D341Med (cell line): Measurements from ENCODE around the gene UQCC2.

Experiments
- DNase-seq: peaks from one replicate; pipeline ENCODE4 v3.0.0; 2012; ENCODE audit warnings: low spot score

UQCC2 gene

DNA sequence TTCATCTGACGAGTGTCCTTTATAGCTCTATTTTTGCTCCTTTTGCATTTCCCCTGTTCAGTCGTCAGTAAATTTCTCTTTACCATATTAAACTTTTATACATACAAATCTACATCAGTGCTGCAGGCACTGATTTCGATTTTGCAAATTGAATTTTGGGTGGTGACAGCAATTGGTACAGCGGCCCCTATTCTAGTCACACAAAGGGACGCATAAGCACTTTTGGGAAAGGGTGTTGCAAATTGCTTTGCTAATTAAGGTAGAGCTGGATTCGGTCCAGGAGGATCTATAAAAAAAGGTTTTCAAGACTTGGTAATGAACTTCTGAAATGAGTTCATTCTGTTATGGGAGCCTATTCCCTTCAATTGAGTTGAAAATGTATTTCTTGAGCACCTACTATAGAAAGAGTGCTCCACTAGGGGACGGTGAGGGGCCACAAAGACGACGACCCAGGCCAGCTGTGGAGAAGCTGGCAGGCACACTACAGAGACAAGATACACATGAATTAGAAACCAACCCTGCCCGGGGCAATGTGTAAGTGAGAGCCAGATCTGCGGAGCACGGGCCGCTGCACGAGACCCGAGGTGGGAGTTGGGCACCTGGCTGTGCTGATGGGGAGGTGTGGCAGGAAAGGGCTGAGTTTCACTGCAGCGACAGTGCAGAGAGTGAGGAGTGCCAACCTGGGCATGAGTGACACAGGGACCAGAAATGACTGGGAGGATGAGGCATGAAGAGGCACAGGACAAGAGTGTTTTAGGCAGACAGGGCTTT lies 5.4 kb downstream of the UQCC2 start:
- DNase-seq = no peak

DNA sequence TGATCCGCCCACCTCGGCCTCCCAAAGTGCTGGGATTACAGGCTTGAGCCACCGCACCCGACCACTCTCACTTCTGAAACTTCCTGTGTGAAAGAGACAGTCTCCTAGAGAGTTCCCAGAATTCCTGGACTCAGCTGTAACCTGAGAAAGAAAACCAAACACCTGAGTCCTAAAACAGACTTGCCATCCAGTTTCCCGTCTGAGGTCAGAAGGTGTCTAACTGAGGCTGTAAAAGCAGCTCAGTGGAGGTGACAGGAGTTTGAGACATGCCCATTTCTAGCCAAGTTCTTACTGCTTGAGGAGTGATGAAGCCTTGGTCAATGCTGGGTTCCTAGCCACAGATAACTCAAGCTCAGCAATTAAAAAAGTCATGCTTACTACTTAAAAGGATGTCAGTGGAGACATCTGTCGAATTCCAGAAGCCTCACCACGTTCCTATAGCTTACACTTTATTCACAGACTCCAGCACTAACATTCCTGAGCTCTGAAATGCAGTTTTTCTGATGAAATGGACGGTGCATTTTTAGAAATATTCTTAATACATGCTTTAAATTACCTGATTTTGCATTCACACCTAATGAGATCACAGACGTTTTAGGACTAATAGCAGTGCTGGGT lies 6.1 kb downstream of the UQCC2 start:
- no peak for DNase-seq

DNA sequence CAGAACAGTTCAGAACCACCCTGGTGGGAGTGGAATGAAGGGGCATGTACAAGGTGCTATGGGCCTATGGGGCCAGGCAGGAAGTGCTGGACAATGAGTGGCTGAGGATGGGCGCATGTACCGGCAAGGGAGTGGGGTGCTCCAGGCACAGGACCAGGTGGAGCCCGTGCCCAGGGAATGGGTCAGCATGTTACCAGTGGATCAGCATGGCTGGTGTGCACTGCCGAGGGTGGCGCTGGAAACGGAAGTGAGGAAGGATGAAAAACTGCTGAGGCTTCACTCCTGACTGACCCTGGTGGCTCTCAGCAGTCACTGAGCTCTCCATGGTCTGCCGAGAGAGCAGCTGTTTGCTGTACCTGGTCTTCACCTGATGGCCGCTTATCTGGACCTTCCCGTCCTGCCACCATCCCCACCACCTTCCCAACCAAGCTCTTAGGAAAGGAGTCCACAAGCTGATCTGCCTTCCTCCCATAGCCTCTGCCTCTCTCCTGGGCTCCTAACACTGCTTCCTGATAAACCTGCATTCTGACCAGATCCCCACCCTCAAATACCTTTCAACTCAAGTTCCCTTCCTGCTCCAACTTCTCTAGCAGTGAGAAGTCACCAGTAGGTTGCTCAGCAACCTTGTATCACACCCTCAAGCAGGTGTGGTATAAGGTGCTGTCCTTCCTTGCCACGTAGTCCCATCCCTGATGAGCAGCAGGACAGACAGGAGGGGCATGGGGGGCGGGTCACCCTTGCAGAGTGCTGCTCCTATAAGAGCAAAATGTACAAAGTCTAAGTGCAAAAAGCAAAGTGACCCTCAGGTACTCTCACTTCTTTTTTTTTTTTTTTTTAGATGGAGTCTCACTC lies 7.1 kb downstream of the UQCC2 start:
- DNase-seq = no peak

DNA sequence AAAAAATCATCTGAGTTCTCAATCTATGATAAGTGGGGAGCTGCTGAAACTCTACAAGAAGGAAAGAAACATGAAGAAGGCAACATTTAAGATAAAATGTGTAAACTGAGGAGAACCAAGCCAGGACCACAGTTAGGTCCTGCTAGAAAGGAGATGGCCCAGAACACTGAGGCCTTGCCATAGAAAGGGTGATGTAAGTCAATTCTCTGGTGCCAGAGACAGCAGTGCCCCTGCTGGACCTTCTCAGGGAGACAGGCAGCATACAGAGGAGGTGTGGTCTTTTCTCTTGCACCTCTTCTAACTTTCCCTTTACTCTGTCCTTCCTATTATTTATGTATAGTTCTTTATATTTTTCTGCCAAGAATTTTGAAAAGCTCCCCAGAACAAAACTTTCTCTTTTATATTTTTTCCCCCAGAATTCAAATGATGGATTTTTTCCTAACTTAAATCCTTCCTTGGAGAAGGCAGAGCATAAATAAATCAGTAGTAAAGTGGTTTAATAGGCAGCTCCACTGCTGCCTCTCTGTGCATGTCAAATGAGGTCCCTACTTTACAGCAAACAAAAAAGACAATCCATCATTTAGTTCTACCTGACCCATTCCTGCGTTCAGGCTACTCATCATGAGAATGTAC lies 9.0 kb downstream of the UQCC2 start:
- DNase-seq = peak; percentile 65

DNA sequence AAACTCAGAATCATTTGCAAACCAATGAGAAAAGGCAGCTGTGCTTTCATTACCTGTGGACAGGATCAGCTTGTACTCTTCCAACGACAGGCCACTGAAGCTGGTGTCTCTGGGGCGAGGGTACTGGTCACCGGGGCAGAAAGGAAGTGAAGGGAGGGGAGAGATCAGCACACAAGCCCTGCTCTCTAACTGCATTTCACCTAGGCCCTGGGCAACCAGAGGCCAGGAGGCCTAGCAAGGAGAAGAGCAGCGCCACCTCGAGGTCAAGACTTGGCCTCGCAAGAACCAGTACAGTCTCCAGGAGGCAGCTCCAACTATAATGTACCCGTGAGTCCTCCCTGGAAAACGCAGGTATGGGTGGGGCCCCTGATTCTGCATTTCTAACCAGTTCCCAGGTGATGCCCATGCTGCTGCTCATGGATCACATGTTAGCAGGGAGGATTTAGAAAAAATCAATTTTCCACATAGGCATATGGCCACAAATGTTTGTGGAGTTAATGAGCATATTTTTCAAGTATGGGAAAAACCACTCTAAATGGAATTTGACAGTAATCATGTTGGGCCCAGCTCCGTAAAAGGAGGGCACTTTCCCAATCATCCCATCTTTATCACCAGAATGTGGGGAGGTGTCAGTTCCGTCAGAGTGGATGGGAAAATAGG lies 11.0 kb downstream of the UQCC2 start:
- DNase-seq = peak; percentile 80

DNA sequence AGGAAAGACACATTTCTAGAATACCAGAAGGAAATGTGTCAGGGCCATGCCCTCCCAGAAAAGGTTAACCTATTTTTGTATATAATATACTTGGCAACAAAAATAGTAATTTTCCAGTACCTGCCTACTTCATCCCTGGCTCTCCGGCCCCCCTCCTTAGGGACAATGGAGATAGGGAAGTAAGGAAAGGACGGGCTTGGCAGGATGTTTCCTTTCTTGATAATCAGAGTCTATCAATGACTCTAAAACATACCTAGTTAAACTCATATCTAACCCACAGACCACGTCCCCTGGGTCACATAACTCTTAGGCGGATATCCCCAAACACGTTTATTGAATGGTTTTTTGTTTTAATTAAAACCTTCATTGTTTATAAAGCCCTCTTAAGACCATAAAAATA lies 11.8 kb downstream of the UQCC2 start:
- no peak for DNase-seq

DNA sequence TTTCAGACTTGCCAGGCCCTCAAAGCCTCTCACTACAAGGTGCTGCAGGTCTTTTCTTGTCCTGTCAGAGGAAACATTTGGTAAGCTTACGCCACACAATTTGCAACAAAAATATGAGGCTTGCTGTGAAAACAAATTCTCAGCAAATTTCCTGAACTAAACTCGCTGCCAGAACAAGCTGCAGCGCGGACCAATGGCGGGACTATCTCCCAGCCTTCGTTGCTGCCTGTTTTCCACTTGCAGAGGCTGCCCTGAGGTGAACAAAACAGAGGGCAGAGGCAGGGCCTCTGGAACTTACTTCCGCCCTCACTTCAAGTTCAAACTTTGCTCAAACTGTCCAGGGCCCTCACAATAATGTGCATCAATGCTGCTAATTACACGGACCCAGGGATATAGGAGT lies 12.4 kb downstream of the UQCC2 start:
- no peak for DNase-seq

DNA sequence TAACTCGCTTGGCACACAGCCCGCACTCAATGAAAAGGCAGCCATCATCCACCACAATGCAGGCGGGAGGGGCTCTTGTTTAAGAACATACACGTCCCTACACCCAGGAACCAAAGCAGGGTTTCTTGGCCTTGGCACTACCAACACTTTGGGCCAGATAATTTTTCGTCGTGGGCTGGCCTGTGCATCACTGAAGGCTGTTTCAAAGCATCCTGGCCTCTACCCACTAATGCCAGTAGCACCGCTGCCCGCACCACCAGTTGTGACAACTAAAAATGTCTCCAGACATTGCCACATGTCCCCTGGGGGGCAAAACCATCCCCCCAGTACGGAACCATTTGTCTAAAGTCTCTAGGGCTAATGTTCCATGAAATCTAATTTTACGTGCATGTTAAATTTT lies 13.0 kb downstream of the UQCC2 start:
- no peak for DNase-seq

DNA sequence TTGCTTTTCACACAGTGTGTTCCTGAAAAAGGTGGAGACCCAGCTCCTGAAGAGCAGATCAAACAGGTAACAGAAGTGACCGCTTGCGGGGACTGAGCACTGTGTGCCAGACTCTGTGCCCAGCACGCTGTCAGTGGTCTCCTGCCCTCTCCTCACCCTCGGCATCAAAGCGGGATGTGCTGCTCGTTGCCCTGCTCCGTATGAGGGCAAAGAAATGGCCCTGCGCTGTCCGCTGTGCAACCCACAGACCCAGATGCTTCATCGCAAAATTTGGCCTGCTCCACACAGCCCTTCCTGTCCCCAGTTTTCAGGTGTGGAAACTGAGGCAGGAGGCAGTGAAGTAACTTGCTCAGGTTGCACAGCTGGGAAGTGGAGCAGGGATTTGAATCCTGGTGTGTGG lies 13.7 kb downstream of the UQCC2 start:
- no peak for DNase-seq

DNA sequence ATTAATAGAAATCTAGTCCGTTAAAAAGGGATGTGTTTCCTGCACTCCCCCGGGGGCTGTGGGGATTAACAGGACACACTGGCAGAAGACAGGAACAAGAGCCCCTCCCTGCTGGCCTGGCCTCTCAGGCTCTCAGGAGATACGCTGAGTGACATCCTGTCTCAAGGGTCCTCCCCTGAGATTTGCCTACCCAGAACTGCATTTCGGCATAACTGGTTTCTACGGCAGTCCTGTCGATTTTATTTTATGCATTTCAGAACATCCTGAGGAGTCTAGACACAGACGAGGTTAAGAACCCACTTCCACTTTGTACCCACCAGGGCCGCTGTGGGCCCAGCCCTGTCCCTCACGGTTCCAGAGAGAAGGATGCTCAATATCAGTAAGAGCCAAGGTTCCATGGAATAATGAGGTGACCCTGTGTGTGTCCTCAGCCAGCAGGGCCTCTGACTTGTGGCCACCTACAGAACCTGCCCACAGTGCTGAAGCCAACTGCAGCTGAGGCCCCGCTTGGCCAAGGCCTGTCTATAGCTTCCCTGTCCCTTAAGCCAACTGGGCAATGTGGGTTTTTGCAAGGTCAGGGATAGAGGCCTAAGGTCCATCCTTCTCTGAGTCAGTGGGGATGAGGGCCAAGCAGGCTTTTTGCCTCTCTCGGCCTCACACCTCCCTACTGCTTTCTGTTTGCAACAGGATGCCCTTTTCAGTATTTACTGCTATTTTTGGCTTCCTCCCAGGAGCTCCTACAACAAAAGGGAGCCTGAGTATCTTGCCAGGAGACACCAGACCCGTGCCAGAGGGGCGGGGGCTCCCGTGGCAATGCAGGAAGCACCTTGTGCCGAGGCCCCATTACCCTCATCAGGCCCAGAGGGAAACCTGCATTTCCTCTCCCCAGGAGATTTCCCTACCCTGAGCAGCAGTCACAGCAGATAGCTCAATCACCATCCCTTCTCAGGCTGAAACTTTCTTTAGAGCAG lies 14.7 kb downstream of the UQCC2 start:
- DNase-seq = peak; percentile 54

DNA sequence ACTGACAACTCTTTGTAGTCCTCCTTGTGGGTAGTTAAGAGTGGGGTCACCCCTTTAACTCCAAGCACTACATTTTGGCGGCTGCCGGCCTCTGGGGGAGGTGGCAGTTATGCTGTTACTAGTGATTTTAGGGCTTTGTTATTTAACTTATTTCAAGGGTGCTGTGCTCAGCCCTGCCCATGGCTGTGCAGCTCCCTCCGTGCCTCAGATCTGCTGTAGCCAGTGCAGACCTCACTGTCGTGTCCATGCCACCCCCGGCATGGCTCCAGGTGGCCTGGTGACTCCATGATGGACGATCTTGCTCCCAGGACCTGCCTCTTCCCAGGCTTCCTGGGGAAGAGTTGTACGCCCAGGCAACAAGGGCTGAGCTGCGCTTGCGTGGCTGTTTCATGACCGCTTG lies 15.4 kb downstream of the UQCC2 start:
- peak; percentile 33 for DNase-seq

DNA sequence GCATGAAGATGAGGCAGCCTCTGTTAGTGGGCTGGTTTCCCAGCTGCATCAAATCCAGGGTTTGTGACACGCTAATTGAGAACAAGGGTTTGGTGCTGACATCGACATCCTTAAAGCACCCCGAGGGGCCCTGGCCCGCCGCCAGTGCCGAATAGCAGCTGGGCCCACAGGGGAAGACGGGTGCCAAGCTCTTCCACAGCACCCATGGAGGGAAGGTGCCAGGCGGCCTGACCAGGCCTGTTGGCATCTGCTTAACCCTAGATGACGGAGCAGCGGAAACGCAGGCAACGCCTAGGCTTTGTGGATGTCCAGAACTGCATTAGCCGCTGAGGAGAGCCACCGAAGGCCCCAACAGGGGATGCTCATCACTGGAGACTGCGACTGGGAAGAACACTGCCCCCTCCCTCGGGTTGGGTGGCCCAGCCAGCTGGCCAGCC lies 16.0 kb downstream of the UQCC2 start:
- peak; percentile 29 for DNase-seq

DNA sequence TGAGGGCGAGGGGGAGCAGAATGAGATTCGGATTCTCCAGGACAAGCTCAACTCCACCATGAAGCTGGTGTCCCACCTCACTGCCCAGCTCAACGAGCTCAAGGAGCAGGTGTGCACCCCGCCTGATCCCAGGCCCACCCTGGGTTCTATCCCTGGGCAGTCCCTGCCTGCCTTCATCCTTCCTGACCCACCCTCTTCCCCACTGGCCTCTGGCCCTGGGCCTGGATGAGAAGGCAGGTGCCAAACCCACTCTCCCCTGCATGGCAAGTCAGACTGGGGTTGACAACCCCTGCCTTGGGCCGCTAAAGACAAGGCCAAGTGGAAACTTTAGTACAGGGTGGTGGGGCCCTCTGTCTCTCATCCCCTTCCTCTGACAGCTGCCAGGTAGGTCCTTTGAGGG lies 16.5 kb downstream of the UQCC2 start:
- DNase-seq = peak; percentile 38

DNA sequence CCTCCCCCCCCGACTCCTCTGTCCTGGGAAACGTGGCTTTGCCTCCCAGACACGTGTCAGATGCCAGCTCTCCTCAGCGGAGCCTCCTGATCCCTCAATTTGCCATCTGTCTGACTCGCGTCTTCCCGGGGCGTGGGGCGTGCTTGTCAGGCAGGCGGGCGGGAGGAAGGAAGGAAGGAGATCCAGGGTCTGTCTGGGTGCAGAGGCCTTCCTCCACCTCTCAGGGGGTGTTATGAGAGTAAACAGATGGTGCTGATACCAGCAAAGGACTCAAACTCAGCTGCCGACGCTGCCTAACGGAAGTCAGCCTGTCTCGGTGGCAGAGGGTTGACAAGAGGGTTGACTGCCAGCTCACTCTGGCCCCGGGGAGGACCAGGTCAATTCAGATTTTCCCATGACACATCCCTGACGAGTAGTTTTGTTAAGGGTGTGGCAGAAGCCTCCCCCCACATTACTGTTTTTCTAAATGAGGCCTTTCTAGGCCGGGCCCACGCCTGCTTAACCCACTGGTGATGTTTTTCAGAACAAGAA lies 17.0 kb downstream of the UQCC2 start:
- peak; percentile 90 for DNase-seq

DNA sequence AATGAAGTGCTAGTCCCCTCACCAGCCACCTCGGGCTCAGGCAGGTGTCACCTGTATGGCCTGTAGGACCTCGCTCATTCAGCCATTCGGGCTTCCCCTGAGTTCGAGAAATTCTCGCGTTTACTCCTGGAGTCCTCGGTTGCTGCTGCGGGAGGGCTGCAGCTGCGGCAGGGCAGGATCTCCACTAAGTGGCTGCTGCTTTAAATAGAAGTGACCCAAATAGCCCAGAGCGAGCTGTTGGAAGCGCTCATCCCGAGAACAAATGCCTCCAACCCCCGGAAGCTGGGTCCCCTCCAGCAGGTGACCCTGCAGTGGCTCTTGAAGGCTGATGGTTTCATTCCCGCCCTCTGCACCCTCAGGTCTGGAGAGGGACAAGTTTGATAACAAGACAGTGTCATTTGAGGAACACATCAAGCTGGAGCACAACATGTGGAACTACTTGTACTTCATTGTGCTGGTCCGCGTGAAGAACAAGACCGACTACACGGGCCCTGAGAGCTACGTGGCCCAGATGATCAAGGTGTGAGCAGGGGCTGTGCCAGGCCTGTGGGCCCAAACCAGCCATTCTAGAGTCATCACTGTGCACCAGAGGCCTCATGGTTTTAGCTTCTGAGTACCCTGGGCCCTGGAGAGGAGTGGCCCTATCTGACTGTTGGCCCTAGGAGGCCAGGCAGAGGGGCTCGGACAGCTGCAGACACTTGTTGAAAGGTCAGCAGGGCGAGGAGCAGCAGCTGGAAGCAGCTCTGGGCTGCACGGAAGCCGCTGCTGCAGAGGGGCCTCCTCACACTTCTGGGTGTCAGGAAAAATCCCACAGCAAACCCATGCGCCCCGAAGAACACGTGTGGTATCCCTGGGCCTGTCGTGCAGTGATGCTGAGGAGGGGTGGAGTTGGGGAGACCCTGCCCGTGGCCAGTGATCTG lies 18.1 kb downstream of the UQCC2 start:
- DNase-seq = peak; percentile 46

DNA sequence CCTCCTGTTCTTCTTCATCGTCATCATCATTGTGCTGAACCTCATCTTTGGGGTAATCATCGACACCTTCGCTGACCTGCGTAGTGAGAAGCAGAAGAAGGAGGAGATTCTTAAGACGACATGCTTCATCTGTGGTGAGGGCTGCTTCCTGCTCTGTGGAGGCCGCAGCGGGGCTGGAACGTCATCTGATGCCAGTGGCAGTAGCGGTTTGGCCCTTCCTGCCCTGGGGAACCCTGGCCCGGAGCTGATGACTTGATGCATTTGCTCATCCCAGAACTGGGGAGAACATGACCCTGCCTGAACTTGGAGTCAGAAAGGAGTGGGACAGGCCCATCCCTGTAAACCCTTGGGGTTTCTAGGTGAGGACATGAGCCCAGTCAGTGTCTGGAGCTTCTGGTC lies 18.7 kb downstream of the UQCC2 start:
- DNase-seq = no peak

DNA sequence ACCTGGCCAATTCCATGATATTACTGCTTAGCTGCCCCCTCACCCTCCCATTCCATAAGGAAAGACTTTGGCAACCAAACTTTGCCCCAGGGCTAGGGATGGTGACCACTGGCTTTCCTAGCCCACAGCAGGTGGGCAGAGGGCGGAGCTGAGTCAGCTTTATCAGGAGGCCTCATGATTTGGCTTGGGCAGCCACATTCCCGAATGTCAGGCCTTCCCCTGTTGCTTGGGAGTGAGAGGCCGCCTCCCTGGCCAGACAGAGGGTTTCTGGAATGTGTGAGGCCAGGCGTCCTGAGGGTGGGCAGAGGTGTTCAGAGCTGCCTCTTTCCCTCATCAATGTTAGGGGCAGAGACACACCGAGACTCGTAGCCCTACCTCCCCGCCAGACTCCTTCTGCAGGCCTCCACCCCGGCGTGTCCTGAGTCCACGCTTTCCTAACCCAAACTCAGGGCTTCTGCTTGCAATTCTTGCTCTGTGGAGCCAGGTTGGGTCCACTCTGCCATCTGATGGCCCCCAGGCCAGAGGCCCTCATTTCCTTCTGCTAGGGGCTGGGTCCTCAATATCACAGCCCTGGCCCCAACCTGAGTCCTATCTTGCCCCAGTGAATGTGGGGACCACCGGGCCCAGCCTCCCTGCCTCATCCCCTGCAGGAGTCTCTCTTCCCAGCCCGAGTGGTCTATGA lies 19.3 kb downstream of the UQCC2 start:
- no peak for DNase-seq

DNA sequence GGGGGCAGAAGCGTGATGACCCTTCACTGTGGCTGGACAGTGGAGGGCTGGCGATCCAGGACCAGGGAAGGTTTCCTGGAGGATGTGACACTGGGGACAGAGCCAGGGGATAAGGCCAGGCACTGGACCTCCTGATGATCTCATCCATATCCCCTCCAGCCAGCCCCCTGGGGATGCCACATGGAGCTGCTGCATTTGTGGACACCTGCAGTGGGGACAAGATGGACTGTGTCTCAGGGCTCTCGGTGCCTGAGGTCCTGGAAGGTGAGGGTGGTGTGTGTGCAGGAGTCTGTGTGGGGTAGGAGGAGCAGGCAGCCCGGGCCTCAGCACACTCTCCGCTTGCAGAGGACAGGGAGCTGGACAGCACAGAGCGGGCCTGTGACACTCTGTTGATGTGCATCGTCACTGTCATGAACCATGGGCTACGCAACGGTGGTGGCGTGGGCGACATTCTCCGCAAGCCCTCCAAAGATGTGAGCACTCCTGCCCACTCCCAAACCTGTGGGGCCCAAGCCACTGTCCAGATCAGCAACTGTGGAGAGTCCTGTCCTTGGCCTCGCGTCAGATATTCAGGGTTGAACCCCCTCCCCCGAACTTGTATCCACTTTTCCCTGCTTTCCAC lies 19.9 kb downstream of the UQCC2 start:
- DNase-seq = no peak
